Measurements from ENCODE around the gene SPX. TPM values are rescaled to one million over a fixed set of nuclear protein-coding genes. Genes with fewer than 3 reads are reported as not detected.

SPX gene
- total and polyA plus RNA-seq, 2 of the 8 experiments (the other 6 are each of a cell fraction or from before 2014, with no cell fraction given), result 1.2 to 1.3 TPM

GRCh38 chr12:21542403-21542802, 16.3 kb downstream of the SPX start:
- TF ChIP-seq KDM5A (IDR thresholded peaks at IDR 0.05; ENCODE audit: low read length), result no peak
- TF ChIP-seq CREB1 (IDR thresholded peaks at IDR 0.05), result no peak
- no peak for TF ChIP-seq BCL11A (IDR thresholded peaks at IDR 0.05; ENCODE audit: low read depth in 2 of 2, low read length in 2 of 2)
- TF ChIP-seq JUND (IDR thresholded peaks at IDR 0.05; ENCODE audit: low read length), result no peak
- no peak for TF ChIP-seq EGR1 (IDR thresholded peaks at IDR 0.05; ENCODE audit: borderline replicate concordance, low read depth, low read length)
- TF ChIP-seq RXRA (IDR thresholded peaks at IDR 0.05; ENCODE audit: insufficient read depth, low read depth, low read length), result no peak
- TF ChIP-seq FOSL1 (IDR thresholded peaks at IDR 0.05; ENCODE audit: insufficient read depth, low read depth, low read length), result no peak
- no peak for TF ChIP-seq GABPA (IDR thresholded peaks at IDR 0.05; ENCODE audit: borderline replicate concordance, insufficient read depth, low read length)
- no peak for TF ChIP-seq MAX (IDR thresholded peaks at IDR 0.05)
- TF ChIP-seq EZH2 (IDR thresholded peaks at IDR 0.05; ENCODE audit: low read depth, low read length, severe bottlenecking), result no peak
- TF ChIP-seq POU5F1 (IDR thresholded peaks at IDR 0.05; ENCODE audit: low read depth, low read length), result no peak
- no peak for TF ChIP-seq RBBP5 (IDR thresholded peaks at IDR 0.05; ENCODE audit: borderline replicate concordance, low read depth, low read length)
- Histone ChIP-seq H3K9ac (replicated peaks in 1 of 4; ENCODE audit: extremely low read depth in 1 of 4, low read depth in 3 of 4, low read length in 3 of 4) (no peak overlapping the region), H3K79me1 (ENCODE audit: low read depth, low read length) (no peaks in the 10 kb centered on the region; the same call in 1 of the 2 replicates), H2BK15ac (ENCODE audit: low read length) (no peak overlapping the region), H2AK5ac (ENCODE audit: low read depth, low read length) (no peak overlapping the region), H3K4me1 (replicated peaks in 1 of 4; ENCODE audit: control insufficient read depth in 3 of 4, insufficient read depth in 4 of 4, low read length in 3 of 4) (no peaks in the 10 kb centered on the region), H3K4me3 (ENCODE audit: extremely low read depth in 1 of 4, insufficient read depth in 2 of 4, low read depth in 3 of 4, low read length in 4 of 4) (no peak overlapping the region), H2AFZ (ENCODE audit: low read length) (no peak overlapping the region), H2BK5ac (ENCODE audit: low read depth, low read length) (no peak overlapping the region), H3K18ac (ENCODE audit: extremely low read depth, low read length) (no peak overlapping the region), H3K27me3 (replicated peaks in 1 of 4; ENCODE audit: control insufficient read depth in 3 of 4, extremely low read depth in 1 of 4, insufficient read depth in 3 of 4, low read length in 3 of 4) (no peaks in the 10 kb centered on the region), H4K8ac (ENCODE audit: extremely low read depth, insufficient read depth, low read length) (no peak overlapping the region), H2BK12ac (ENCODE audit: low read depth, low read length) (no peak overlapping the region), H2BK120ac (replicated peaks; ENCODE audit: low read depth, low read length) (no peak overlapping the region), H4K20me1 (replicated peaks in 1 of 2; ENCODE audit: control insufficient read depth in 1 of 2, insufficient read depth in 2 of 2, low read length in 2 of 2) (no peaks in the 10 kb centered on the region), H3K4ac (replicated peaks; ENCODE audit: insufficient read length, low read depth, low read length) (no peak overlapping the region), H3K9me3 (ENCODE audit: insufficient read depth in 2 of 2, low read depth in 1 of 2, low read length in 1 of 2) (no peaks in the 10 kb centered on the region), H3K4me2 (ENCODE audit: insufficient read depth in 1 of 2, low read depth in 2 of 2, low read length in 2 of 2) (no peak overlapping the region), H3K23ac (ENCODE audit: insufficient read length) (no peak overlapping the region), H3K27ac (ENCODE audit: low read depth, low read length) (no peak overlapping the region), H3K14ac (ENCODE audit: insufficient read length) (no peak overlapping the region), H3K79me2 (ENCODE audit: control insufficient read depth in 1 of 2, insufficient read depth in 2 of 2, low read length in 2 of 2) (no peaks in the 10 kb centered on the region), H2BK20ac (ENCODE audit: low read length) (no peak overlapping the region), H3K56ac (replicated peaks; ENCODE audit: insufficient read length, low read depth, low read length) (no peak overlapping the region), H3K36me3 (ENCODE audit: control insufficient read depth in 2 of 4, insufficient read depth in 4 of 4, low read length in 3 of 4) (no peaks in the 10 kb centered on the region), H4K5ac (ENCODE audit: insufficient read length, low read depth, low read length) (no peak overlapping the region), H4K91ac (replicated peaks; ENCODE audit: insufficient read length, low read length) (no peak overlapping the region), H3K23me2 (ENCODE audit: low read depth, low read length) (no peaks in the 10 kb centered on the region; the same call in 1 of the 2 replicates)
- 82% methylated on average over 5 of the region's 5 CpGs; no CpG with 5 or more reads in 1 of the 2 experiments for WGBS, 2 experiments (ENCODE audit: extremely low coverage in 1 of 2, insufficient coverage in 1 of 2, insufficient read length in 1 of 2, insufficient replicate concordance in 2 of 2, low coverage in 1 of 2, low lambda C conversion rate in 2 of 2, missing lambda C conversion rate in 1 of 2)
- DNase-seq (ENCODE audit: low read depth in 1 of 2, low spot score in 2 of 2) (no peak), FAIRE-seq (no peak)
- ChIA-PET CTCF (ENCODE audit: partially characterized antibody) (interaction anchor here (2.2 kb wide), 1 partner anchor 10 kb away, joined by 7 read pairs; no protein-coding TSS in a partner anchor), POLR2A (ENCODE audit: partially characterized antibody) (interaction anchor here (0.9 to 1.5 kb wide), 3 partner anchors 15 to 102 kb away, joined by 3 to 4 read pairs (median 3); no protein-coding TSS in a partner anchor)

Data from H1 (cell line).